HepG2 (cell line): ENCODE results near the gene LYST. TPM values are rescaled to one million over a fixed set of nuclear protein-coding genes. Genes with fewer than 3 reads are reported as not detected.
A peak's percentile ranks its signal among the peaks of the same experiment; 100 is the strongest.

Experiments used
- ARNT ChIP-seq: fragments of 450-650 bp; IDR thresholded peaks from 2 replicates; pipeline ENCODE4 v1.6.1; 2017
- BHLHE40 ChIP-seq: IDR thresholded peaks from 2 replicates; pipeline ENCODE4 v1.6.1; 2011; ENCODE audit warnings: low read length, improper control_type of control experiment
- CENPX ChIP-seq: sonication (generic); formaldehyde crosslinking; IDR thresholded peaks from 2 replicates; pipeline ENCODE4 v1.9.0; 2021; ENCODE audit warnings: mild to moderate bottlenecking, missing genetic modification reagents, moderate library complexity
- EEA1 ChIP-seq: sonication (generic); formaldehyde crosslinking; IDR thresholded peaks from 2 replicates; pipeline ENCODE4 v1.5.1; 2020; ENCODE audit warnings: mild to moderate bottlenecking, missing genetic modification reagents, borderline replicate concordance
- GATA4 ChIP-seq: sonication (generic); IDR thresholded peaks from 2 replicates; pipeline ENCODE4 v1.6.1; 2016; ENCODE audit warnings: antibody characterized with exemption, low read depth, borderline replicate concordance
- HBP1 ChIP-seq: IDR thresholded peaks from 2 replicates; pipeline ENCODE4 v1.6.1; 2016; ENCODE audit warnings: low read depth, control low read depth
- HES4 ChIP-seq: sonication (generic); formaldehyde crosslinking; IDR thresholded peaks from 2 replicates; pipeline ENCODE4 v1.9.0; 2021; ENCODE audit warnings: mild to moderate bottlenecking, missing genetic modification reagents, borderline replicate concordance
- HINFP ChIP-seq: sonication (generic); formaldehyde crosslinking; IDR thresholded peaks from 2 replicates; pipeline ENCODE4 v1.4.0; 2020; ENCODE audit warnings: low read depth, mild to moderate bottlenecking, missing genetic modification reagents
- KDM1A ChIP-seq: IDR thresholded peaks from 2 replicates; pipeline ENCODE4 v1.6.1; 2016; ENCODE audit warnings: missing compliant biosample characterization
- KDM5B ChIP-seq: sonication (generic); formaldehyde crosslinking; IDR thresholded peaks from 2 replicates; pipeline ENCODE4 v1.4.0; 2020; ENCODE audit warnings: missing genetic modification reagents, mild to moderate bottlenecking, borderline replicate concordance
- NR2F1 ChIP-seq, 2 experiments: fragments of 450-650 bp in 1 of 2; formaldehyde crosslinking in 1 of 2; IDR thresholded peaks; 2 replicates each; pipeline versions ENCODE4 v1.5.0 to v1.6.1; 2016 to 2020; ENCODE audit warnings: mild to moderate bottlenecking in 1 of 2, missing compliant biosample characterization in 1 of 2, missing genetic modification reagents in 1 of 2, moderate library complexity in 1 of 2
- TAF15 ChIP-seq: fragments of 200-400 bp; formaldehyde crosslinking; IDR thresholded peaks from one replicate; pipeline ENCODE4 v1.6.1; 2018; ENCODE audit warnings: mild to moderate bottlenecking, low read depth, low read length; ENCODE audit not compliant: poor library complexity, severe bottlenecking
- ZBTB7B ChIP-seq: sonication (generic); formaldehyde crosslinking; IDR thresholded peaks from 2 replicates; pipeline ENCODE4 v1.4.0; 2020; ENCODE audit warnings: missing genetic modification reagents
- ZEB1 ChIP-seq: IDR thresholded peaks from 2 replicates; pipeline ENCODE4 v1.6.1; 2012; ENCODE audit warnings: mild to moderate bottlenecking, low read depth, inconsistent platforms; ENCODE audit not compliant: insufficient replicate concordance
- ZNF234 ChIP-seq: sonication (generic); formaldehyde crosslinking; conservative IDR thresholded peaks from 2 replicates; pipeline ENCODE4 v1.5.1; 2020; ENCODE audit warnings: mild to moderate bottlenecking, missing genetic modification reagents
- ZNF367 ChIP-seq: sonication (generic); formaldehyde crosslinking; IDR thresholded peaks from 2 replicates; pipeline ENCODE4 v1.4.0; 2020; ENCODE audit warnings: missing genetic modification reagents, borderline replicate concordance
- ZNF430 ChIP-seq: sonication (generic); formaldehyde crosslinking; IDR thresholded peaks from 2 replicates; pipeline ENCODE4 v1.9.0; 2021; ENCODE audit warnings: mild to moderate bottlenecking, missing genetic modification reagents
- ZNF432 ChIP-seq: sonication (generic); formaldehyde crosslinking; IDR thresholded peaks from 2 replicates; pipeline ENCODE4 v1.5.0; 2020; ENCODE audit warnings: missing genetic modification reagents, mild to moderate bottlenecking, borderline replicate concordance
- ZNF652 ChIP-seq: IDR thresholded peaks from 2 replicates; pipeline ENCODE4 v1.6.1; 2016; ENCODE audit warnings: low read depth, borderline replicate concordance
- ZNF672 ChIP-seq: sonication (generic); formaldehyde crosslinking; IDR thresholded peaks from 2 replicates; pipeline ENCODE4 v1.8.1; 2022; ENCODE audit warnings: missing genetic modification reagents
- ZNF768 ChIP-seq: sonication (generic); formaldehyde crosslinking; IDR thresholded peaks from 2 replicates; pipeline ENCODE4 v1.4.0; 2020; ENCODE audit warnings: missing genetic modification reagents
- polyA plus RNA-seq, 8 experiments: library from polyadenylated mRNA; depleted of rRNA in 3 of 8; stranded (reverse) in 7 of 8; unstranded in 1 of 8; fragments of >200 nt; fragmentation: Illumina TruSeq in 4 of 8; extraction: Trizol in 4 of 8; gene quantifications; 2 replicates each; pipeline versions ENCODE4 v1.2.1 to v1.2.3, GENCODE V29; 2011 to 2016; ENCODE audit warnings: low read depth in 4 of 8, missing spikeins in 1 of 8, mixed read lengths in 1 of 8; ENCODE audit not compliant: insufficient read depth in 1 of 8
- total RNA-seq, 5 experiments: library from RNA; depleted of rRNA; stranded (reverse); fragments of >200 nt; fragmentation: Illumina TruSeq; extraction: Trizol; gene quantifications; 2 replicates each; pipeline ENCODE4 v1.2.3, GENCODE V29; 2016; ENCODE audit warnings: low read depth in 1 of 5
- TF ChIP-seq, protein P1 (sequence below): sonication (generic); formaldehyde crosslinking; IDR thresholded peaks from 2 replicates; pipeline ENCODE4 v1.8.0; 2022; ENCODE audit warnings: missing genetic modification reagents, mild to moderate bottlenecking, inconsistent platforms, borderline replicate concordance

Gene LYST
- total and polyA plus RNA-seq, 2 of the 13 experiments (the other 11 are each of a cell fraction or from before 2014, with no cell fraction given): 0.91 to 2.5 TPM

DNA sequence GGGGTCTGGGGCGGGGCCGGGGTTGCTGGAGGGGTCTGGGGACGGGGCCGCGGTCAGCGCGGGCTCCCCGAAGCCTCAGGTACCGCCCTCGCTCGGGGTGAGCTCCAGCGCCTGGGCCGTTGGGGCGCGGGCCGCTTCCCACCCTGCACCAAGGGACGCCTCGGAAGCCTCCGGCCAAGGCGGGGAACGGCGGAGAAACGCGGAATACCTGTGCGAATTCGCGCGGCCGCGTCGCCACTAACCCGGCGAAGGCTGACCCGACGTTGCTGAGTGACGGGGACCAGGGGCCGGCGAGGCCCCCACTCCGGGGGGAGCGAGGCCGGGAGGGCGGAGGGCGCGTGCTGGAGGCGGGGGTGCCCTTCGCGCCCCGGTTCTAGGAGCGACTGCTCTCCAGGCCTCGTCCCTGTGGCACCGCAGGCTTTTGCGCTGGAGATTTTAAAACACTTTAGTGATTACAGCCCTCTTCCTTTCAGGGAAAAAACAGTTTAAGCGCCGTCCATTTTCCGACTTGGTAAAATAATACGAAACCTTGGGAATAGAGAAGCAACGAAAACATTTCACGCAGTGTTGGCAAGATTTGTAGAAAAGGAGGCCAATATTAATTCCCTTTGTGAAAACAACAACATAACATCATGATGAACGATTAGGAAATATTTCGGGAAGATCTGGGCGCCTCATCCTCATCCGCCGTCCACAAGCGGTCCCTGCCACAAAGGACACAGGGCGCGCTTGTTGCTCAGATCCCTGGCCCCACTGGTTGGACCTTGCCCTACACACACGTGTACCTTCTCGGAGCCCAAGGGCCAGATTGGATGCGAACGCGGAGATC, 216.2 kb downstream of the LYST start (continued):
- TF ChIP-seq ZNF367 (CRISPR knock-in tag) (no peak), HINFP (CRISPR knock-in tag) (peak; percentile 18; the same call in 1 of the 2 replicates), ZEB1 (no peak), ZNF234 (no peak), KDM5B (CRISPR knock-in tag) (peak; percentile 46; the same call in 1 of the 2 replicates), ZBTB7B (CRISPR knock-in tag) (peak; percentile 42), BHLHE40 (peak; percentile 97), CENPX (CRISPR knock-in tag) (no peak), ZNF672 (CRISPR knock-in tag) (no peak), ZNF768 (CRISPR knock-in tag) (peak; percentile 31), TAF15 (no peak), HES4 (CRISPR knock-in tag) (peak; percentile 43; the same call in 1 of the 2 replicates), EEA1 (CRISPR knock-in tag) (no peak), ARNT (no peak), ZNF432 (CRISPR knock-in tag) (no peak), NR2F1 (CRISPR knock-in tag; IDR thresholded peaks at IDR 0.05) (0 out of 4 replicates have a peak, but pooled peaks have one; percentile 22 to 56), ZNF430 (CRISPR knock-in tag) (peak; percentile 72; the same call in 1 of the 2 replicates), ZNF652 (CRISPR knock-in tag) (peak; percentile 29; the same call in 1 of the 2 replicates), GATA4 (peak; percentile 57; the same call in 1 of the 2 replicates), KDM1A (CRISPR knock-in tag) (0 out of 2 replicates have a peak, but pooled peaks have one; percentile 55), HBP1 (CRISPR knock-in tag) (peak; percentile 70; the same call in 1 of the 2 replicates)
- TF ChIP-seq, protein P1, sequence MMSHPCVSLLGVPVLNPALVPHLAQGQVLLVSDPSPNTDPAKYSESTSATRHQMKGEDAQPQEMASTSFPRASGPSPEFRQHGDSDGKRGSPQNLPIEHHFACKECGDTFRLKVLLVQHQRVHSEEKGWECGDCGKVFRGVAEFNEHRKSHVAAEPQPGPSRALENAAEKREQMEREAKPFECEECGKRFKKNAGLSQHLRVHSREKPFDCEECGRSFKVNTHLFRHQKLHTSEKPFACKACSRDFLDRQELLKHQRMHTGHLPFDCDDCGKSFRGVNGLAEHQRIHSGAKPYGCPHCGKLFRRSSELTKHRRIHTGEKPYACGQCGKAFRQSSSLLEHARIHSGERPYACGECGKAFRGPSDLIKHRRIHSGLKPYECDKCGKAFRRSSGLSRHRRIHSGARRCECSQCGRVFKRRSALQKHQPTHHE: peak; percentile 58; the same call in 1 of the 2 replicates
